Measurements from ENCODE around the gene PDE4D. TPM values are rescaled to one million over a fixed set of nuclear protein-coding genes. Genes with fewer than 3 reads are reported as not detected.

Gene PDE4D
- total RNA-seq, 1 experiment from 2014 or later = 3.6 TPM

- CTCF ChIA-PET = no interaction called here
- peak overlapping the region; percentile 85 for H3K27ac ChIP-seq (ENCODE audit: low read length)
- DNase-seq = peak; percentile 70
Observed at GRCh38 chr5:59042201-59043055, 851.1 kb downstream of the PDE4D start.

GRCh38 chr5:59041355-59041754, 852.2 kb downstream of the PDE4D start:
- Histone ChIP-seq H3K9me3 (ENCODE audit: low read length) (no peaks in the 10 kb centered on the region), H3K36me3 (ENCODE audit: low read depth, low read length) (no peaks in the 10 kb centered on the region), H4K20me1 (ENCODE audit: low read length) (no peaks in the 10 kb centered on the region), H3F3A (ENCODE audit: low read length, unreplicated experiment) (no peaks in the 10 kb centered on the region), H3K9me2 (replicated peaks; ENCODE audit: low read length) (no peaks in the 10 kb centered on the region), H3K27me3 (ENCODE audit: low read length) (no peaks in the 10 kb centered on the region), H3K4me3 (ENCODE audit: low read length) (no peak overlapping the region), H2AFZ (ENCODE audit: low read length) (no peak overlapping the region), H3K9ac (ENCODE audit: low read length) (no peak overlapping the region), H3K4me1 (ENCODE audit: insufficient read depth, low read length) (peaks cover 37% of the 10 kb centered on the region), H3K79me2 (ENCODE audit: low read length) (no peaks in the 10 kb centered on the region), H3K27ac (ENCODE audit: low read length) (peak overlapping the region; percentile 85; the same call in 1 of the 2 replicates), H3K4me2 (ENCODE audit: low read length) (no peak overlapping the region)
- ChIA-PET CTCF (no interaction called here), POLR2A (ENCODE audit: unreplicated experiment) (interaction anchor here (0.6 kb wide), 1 partner anchor 191 kb away, joined by 7 read pairs; no protein-coding TSS in a partner anchor)
- intact Hi-C loops (cut with micrococcal nuclease) = no loop called here
- no TSS peak for BruUV-seq (replicated peaks)
- TF ChIP-seq EZH2 (IDR thresholded peaks at IDR 0.05; ENCODE audit: low read length, unreplicated experiment) (no peak), CTCF (conservative IDR thresholded peaks at IDR 0.05; ENCODE audit: low read depth, low read length) (no peak), EZH2phosphoT487 (IDR thresholded peaks at IDR 0.05; ENCODE audit: borderline replicate concordance, low read length) (no peak)
- no peak for DNase-seq
- ATAC-seq = no peak

More at GRCh38 chr5:59042201-59043055, 851.1 kb downstream of the PDE4D start:
- H3K9ac ChIP-seq (ENCODE audit: low read length) = peak overlapping the region; percentile 32; the same call in 1 of the 2 replicates
- H3F3A ChIP-seq (ENCODE audit: low read length, unreplicated experiment) = no peaks in the 10 kb centered on the region
- H3K9me2 ChIP-seq (replicated peaks; ENCODE audit: low read length) = no peaks in the 10 kb centered on the region
- TF ChIP-seq CTCF (conservative IDR thresholded peaks at IDR 0.05; ENCODE audit: low read depth, low read length) (no peak), EZH2 (IDR thresholded peaks at IDR 0.05; ENCODE audit: low read length, unreplicated experiment) (no peak), EZH2phosphoT487 (IDR thresholded peaks at IDR 0.05; ENCODE audit: borderline replicate concordance, low read length) (no peak)
- H3K4me3 ChIP-seq (ENCODE audit: low read length) = peak overlapping the region; percentile 19; the same call in 1 of the 2 replicates
- POLR2A ChIA-PET (ENCODE audit: unreplicated experiment) = no interaction called here
- no peaks in the 10 kb centered on the region for H3K79me2 ChIP-seq (ENCODE audit: low read length)
- BruUV-seq (replicated peaks) = no TSS peak
- peak; percentile 52 for ATAC-seq
- intact Hi-C loops (cut with micrococcal nuclease) = no loop called here
- H3K9me3 ChIP-seq (ENCODE audit: low read length) = no peaks in the 10 kb centered on the region
- peaks cover 27% of the 10 kb centered on the region for H3K4me1 ChIP-seq (ENCODE audit: insufficient read depth, low read length)
- H2AFZ ChIP-seq (ENCODE audit: low read length) = no peak overlapping the region
- no peaks in the 10 kb centered on the region for H4K20me1 ChIP-seq (ENCODE audit: low read length)
- H3K4me2 ChIP-seq (ENCODE audit: low read length) = peak overlapping the region; percentile 71
- no peaks in the 10 kb centered on the region for H3K36me3 ChIP-seq (ENCODE audit: low read depth, low read length)
- no peaks in the 10 kb centered on the region for H3K27me3 ChIP-seq (ENCODE audit: low read length)

GRCh38 chr5:59040804-59041201, 852.7 kb downstream of the PDE4D start:
- no peaks in the 10 kb centered on the region for H3F3A ChIP-seq (ENCODE audit: low read length, unreplicated experiment)
- H3K79me2 ChIP-seq (ENCODE audit: low read length) = no peaks in the 10 kb centered on the region
- BruUV-seq (replicated peaks) = no TSS peak
- no peaks in the 10 kb centered on the region for H3K9me2 ChIP-seq (replicated peaks; ENCODE audit: low read length)
- H2AFZ ChIP-seq (ENCODE audit: low read length) = no peak overlapping the region
- H3K27ac ChIP-seq (ENCODE audit: low read length) = no peak overlapping the region
- H3K4me2 ChIP-seq (ENCODE audit: low read length) = no peak overlapping the region
- ATAC-seq (no peak), DNase-seq (no peak)
- POLR2A ChIA-PET (ENCODE audit: unreplicated experiment) = interaction anchor here (0.6 kb wide), 1 partner anchor 191 kb away, joined by 7 read pairs; no protein-coding TSS in a partner anchor
- no peaks in the 10 kb centered on the region for H3K9me3 ChIP-seq (ENCODE audit: low read length)
- intact Hi-C loops (cut with micrococcal nuclease) = no loop called here
- H3K27me3 ChIP-seq (ENCODE audit: low read length) = no peaks in the 10 kb centered on the region
- CTCF ChIA-PET = no interaction called here
- H3K36me3 ChIP-seq (ENCODE audit: low read depth, low read length) = no peaks in the 10 kb centered on the region
- no peak for TF ChIP-seq CTCF (conservative IDR thresholded peaks at IDR 0.05; ENCODE audit: low read depth, low read length)
- no peaks in the 10 kb centered on the region for H4K20me1 ChIP-seq (ENCODE audit: low read length)
- H3K4me1 ChIP-seq (ENCODE audit: insufficient read depth, low read length) = peaks cover 42% of the 10 kb centered on the region
- H3K4me3 ChIP-seq (ENCODE audit: low read length) = no peak overlapping the region
- H3K9ac ChIP-seq (ENCODE audit: low read length) = no peak overlapping the region
